GM12874 (cell line): ENCODE measurements around the gene ETS1.

ENCODE experiments used
- TF ChIP-seq, protein P1 (sequence below): IDR thresholded peaks from 2 replicates; pipeline ENCODE4 v1.5.1; 2011; ENCODE audit warnings: low read depth, mild to moderate bottlenecking, control low read depth, low read length, moderate library complexity; ENCODE audit not compliant: insufficient read depth

The ETS1 gene

GRCh38 chr11:128615076-128615475 is 27.7 kb upstream of the ETS1 start:
- TF ChIP-seq, protein P1, sequence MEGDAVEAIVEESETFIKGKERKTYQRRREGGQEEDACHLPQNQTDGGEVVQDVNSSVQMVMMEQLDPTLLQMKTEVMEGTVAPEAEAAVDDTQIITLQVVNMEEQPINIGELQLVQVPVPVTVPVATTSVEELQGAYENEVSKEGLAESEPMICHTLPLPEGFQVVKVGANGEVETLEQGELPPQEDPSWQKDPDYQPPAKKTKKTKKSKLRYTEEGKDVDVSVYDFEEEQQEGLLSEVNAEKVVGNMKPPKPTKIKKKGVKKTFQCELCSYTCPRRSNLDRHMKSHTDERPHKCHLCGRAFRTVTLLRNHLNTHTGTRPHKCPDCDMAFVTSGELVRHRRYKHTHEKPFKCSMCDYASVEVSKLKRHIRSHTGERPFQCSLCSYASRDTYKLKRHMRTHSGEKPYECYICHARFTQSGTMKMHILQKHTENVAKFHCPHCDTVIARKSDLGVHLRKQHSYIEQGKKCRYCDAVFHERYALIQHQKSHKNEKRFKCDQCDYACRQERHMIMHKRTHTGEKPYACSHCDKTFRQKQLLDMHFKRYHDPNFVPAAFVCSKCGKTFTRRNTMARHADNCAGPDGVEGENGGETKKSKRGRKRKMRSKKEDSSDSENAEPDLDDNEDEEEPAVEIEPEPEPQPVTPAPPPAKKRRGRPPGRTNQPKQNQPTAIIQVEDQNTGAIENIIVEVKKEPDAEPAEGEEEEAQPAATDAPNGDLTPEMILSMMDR, result no peak

GRCh38 chr11:128614026-128614425 is 26.7 kb upstream of the ETS1 start:
- TF ChIP-seq, protein P1, result no peak

GRCh38 chr11:128613300-128613995 is 26.1 kb upstream of the ETS1 start:
- TF ChIP-seq, protein P1, result no peak

GRCh38 chr11:128610721-128611617 is 23.6 kb upstream of the ETS1 start:
- TF ChIP-seq, protein P1, result no peak

- TF ChIP-seq, protein P1, result no peak
These were observed 22.4 kb upstream of the ETS1 start for GRCh38 chr11:128609785-128610184.

GRCh38 chr11:128608746-128609407 is 21.5 kb upstream of the ETS1 start:
- TF ChIP-seq, protein P1, result no peak

GRCh38 chr11:128607819-128608218 is 20.5 kb upstream of the ETS1 start:
- TF ChIP-seq, protein P1, result no peak
